SK-N-SH treated with all-trans-retinoic acid at 6 μM for 48 hours (cell line): Measurements from ENCODE around the gene RTF1.

ENCODE experiments used
- ATAC-seq: fragments of 200-7000 bp; cut with Tn5 transposase; 3 replicates; pipeline ENCODE4 v1.9.1; 2020; ENCODE audit warnings: mild to moderate bottlenecking, moderate library complexity
- ARNTL ChIP-seq: fragments of 450-650 bp; formaldehyde crosslinking; IDR thresholded peaks from 2 replicates; pipeline ENCODE4 v1.5.0; 2020; ENCODE audit warnings: low read depth, mild to moderate bottlenecking, moderate library complexity, borderline replicate concordance
- BACH2 ChIP-seq: fragments of 250-450 bp; sonication (Bioruptor Pico); IDR thresholded peaks from 2 replicates; pipeline ENCODE4 v1.9.0; 2021; ENCODE audit warnings: mild to moderate bottlenecking, borderline replicate concordance
- CSDC2 ChIP-seq: fragments of 250-450 bp; sonication (Bioruptor Pico); IDR thresholded peaks from 2 replicates; pipeline ENCODE4 v1.5.0; 2020; ENCODE audit warnings: mild to moderate bottlenecking, moderate library complexity
- ESRRG ChIP-seq: fragments of 250-450 bp; sonication (Bioruptor Pico); IDR thresholded peaks from 2 replicates; pipeline ENCODE4 v1.6.1; 2021; ENCODE audit warnings: mild to moderate bottlenecking
- GLIS3 ChIP-seq: fragments of 250-450 bp; sonication (Bioruptor Pico); IDR thresholded peaks from 2 replicates; pipeline ENCODE4 v1.5.0; 2020; ENCODE audit warnings: mild to moderate bottlenecking, moderate library complexity
- OSR1 ChIP-seq: fragments of 250-450 bp; sonication (Bioruptor Pico); IDR thresholded peaks from 2 replicates; pipeline ENCODE4 v1.8.0; 2022; ENCODE audit warnings: moderate library complexity, mild to moderate bottlenecking, inconsistent platforms
- POU6F1 ChIP-seq: fragments of 250-450 bp; sonication (Bioruptor Pico); IDR thresholded peaks from 2 replicates; pipeline ENCODE4 v1.8.0; 2021; ENCODE audit warnings: low read depth, mild to moderate bottlenecking, moderate library complexity, borderline replicate concordance
- RARB ChIP-seq: fragments of 250-450 bp; sonication (Bioruptor Pico); IDR thresholded peaks from 2 replicates; pipeline ENCODE4 v1.8.0; 2021; ENCODE audit warnings: mild to moderate bottlenecking, moderate library complexity
- SNAI2 ChIP-seq: fragments of 250-450 bp; sonication (Bioruptor Pico); IDR thresholded peaks from 2 replicates; pipeline ENCODE4 v1.5.0; 2020; ENCODE audit warnings: mild to moderate bottlenecking, moderate library complexity
- TOX ChIP-seq: fragments of 250-450 bp; sonication (Bioruptor Pico); IDR thresholded peaks from 2 replicates; pipeline ENCODE4 v1.8.0; 2021; ENCODE audit warnings: mild to moderate bottlenecking, moderate library complexity, borderline replicate concordance
- TSHZ2 ChIP-seq: fragments of 250-450 bp; sonication (Bioruptor Pico); IDR thresholded peaks from 2 replicates; pipeline ENCODE4 v1.5.0; 2020; ENCODE audit warnings: mild to moderate bottlenecking, moderate library complexity
- ZC3H10 ChIP-seq: fragments of 250-450 bp; sonication (Bioruptor Pico); IDR thresholded peaks from 2 replicates; pipeline ENCODE4 v1.5.1; 2021; ENCODE audit warnings: mild to moderate bottlenecking, moderate library complexity
- ZFP30 ChIP-seq: fragments of 450-650 bp; formaldehyde crosslinking; IDR thresholded peaks from 2 replicates; pipeline ENCODE4 v1.5.0; 2022; ENCODE audit warnings: mild to moderate bottlenecking, moderate library complexity
- ZNF565 ChIP-seq: fragments of 450-650 bp; formaldehyde crosslinking; conservative IDR thresholded peaks from 2 replicates; pipeline ENCODE4 v1.5.0; 2020; ENCODE audit warnings: low read depth, mild to moderate bottlenecking, moderate library complexity
- ZNF70 ChIP-seq: fragments of 450-650 bp; formaldehyde crosslinking; IDR thresholded peaks from 2 replicates; pipeline ENCODE4 v1.5.0; 2020; ENCODE audit warnings: mild to moderate bottlenecking, moderate library complexity
- ZNF8 ChIP-seq: fragments of 450-650 bp; formaldehyde crosslinking; IDR thresholded peaks from 2 replicates; pipeline ENCODE4 v1.5.0; 2020; ENCODE audit warnings: mild to moderate bottlenecking, moderate library complexity
- TF ChIP-seq, protein P1 (sequence below): fragments of 250-450 bp; sonication (Bioruptor Pico); IDR thresholded peaks from 2 replicates; pipeline ENCODE4 v1.8.0; 2020; ENCODE audit warnings: mild to moderate bottlenecking, moderate library complexity, borderline replicate concordance
- TF ChIP-seq, protein P2 (sequence below): fragments of 250-450 bp; sonication (Bioruptor Pico); IDR thresholded peaks from 2 replicates; pipeline ENCODE4 v1.5.1; 2020; ENCODE audit warnings: low read depth, mild to moderate bottlenecking, moderate library complexity
- TF ChIP-seq, protein P3 (sequence below): fragments of 250-450 bp; sonication (Bioruptor Pico); IDR thresholded peaks from 2 replicates; pipeline ENCODE4 v1.5.1; 2021; ENCODE audit warnings: mild to moderate bottlenecking, moderate library complexity

The RTF1 gene

DNA sequence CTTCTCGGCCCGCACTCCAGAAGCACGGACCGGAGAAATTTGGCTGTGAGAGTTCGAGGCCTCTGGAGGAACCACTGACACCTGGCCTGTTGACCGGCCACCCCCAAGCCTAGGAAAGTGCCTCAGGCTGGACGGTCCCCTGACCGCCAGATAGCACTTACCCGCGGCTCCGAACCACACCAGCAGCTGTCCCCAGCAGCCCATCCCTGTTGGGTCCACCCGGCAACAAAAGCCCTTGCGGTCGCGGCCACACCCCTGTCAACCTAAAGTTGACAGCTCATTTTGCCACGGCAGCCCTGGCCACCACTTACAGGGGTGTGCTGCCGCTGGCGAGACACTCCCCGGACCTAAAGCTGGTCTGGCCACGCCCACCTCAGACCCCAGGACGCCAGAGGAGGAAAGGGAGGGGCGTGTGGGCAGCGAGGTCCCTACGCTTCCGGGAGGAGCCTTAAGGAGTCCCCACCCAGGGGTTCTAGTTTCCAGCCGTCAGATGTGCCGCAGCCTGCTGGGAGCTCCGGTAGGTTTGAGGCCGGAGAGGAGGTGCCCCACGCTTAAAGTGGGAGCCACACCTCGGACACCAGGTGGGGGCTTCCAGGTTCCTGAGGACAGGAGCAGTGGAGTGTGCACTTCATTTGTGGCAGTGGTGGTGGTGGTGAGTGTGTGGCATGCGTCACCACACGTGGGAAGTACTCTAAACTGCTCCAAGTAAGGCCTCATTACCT lies 96.8 kb downstream of the RTF1 start, which contains the start of gene LTK:
Gene LTK, minus strand, starts transcription at position 322 of the 722 bp plus-strand sequence. Its CDS starts 118 bp downstream, at position 204.
- no peak for TF ChIP-seq ZFP30 (CRISPR knock-in tag)
- TF ChIP-seq ZNF8 (CRISPR knock-in tag) = no peak
- no peak for TF ChIP-seq POU6F1 (CRISPR knock-in tag)
- no peak for TF ChIP-seq RARB (CRISPR knock-in tag)
- no peak for TF ChIP-seq ARNTL
- TF ChIP-seq TOX = no peak
- no peak for TF ChIP-seq ESRRG
- TF ChIP-seq ZNF70 (CRISPR knock-in tag) = no peak
- TF ChIP-seq, protein P1, sequence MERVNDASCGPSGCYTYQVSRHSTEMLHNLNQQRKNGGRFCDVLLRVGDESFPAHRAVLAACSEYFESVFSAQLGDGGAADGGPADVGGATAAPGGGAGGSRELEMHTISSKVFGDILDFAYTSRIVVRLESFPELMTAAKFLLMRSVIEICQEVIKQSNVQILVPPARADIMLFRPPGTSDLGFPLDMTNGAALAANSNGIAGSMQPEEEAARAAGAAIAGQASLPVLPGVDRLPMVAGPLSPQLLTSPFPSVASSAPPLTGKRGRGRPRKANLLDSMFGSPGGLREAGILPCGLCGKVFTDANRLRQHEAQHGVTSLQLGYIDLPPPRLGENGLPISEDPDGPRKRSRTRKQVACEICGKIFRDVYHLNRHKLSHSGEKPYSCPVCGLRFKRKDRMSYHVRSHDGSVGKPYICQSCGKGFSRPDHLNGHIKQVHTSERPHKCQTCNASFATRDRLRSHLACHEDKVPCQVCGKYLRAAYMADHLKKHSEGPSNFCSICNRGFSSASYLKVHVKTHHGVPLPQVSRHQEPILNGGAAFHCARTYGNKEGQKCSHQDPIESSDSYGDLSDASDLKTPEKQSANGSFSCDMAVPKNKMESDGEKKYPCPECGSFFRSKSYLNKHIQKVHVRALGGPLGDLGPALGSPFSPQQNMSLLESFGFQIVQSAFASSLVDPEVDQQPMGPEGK (CRISPR knock-in tag) = no peak
- TF ChIP-seq ZNF565 (CRISPR knock-in tag) = no peak
- TF ChIP-seq OSR1 = no peak
- no peak for TF ChIP-seq CSDC2 (CRISPR knock-in tag)
- TF ChIP-seq, protein P2, sequence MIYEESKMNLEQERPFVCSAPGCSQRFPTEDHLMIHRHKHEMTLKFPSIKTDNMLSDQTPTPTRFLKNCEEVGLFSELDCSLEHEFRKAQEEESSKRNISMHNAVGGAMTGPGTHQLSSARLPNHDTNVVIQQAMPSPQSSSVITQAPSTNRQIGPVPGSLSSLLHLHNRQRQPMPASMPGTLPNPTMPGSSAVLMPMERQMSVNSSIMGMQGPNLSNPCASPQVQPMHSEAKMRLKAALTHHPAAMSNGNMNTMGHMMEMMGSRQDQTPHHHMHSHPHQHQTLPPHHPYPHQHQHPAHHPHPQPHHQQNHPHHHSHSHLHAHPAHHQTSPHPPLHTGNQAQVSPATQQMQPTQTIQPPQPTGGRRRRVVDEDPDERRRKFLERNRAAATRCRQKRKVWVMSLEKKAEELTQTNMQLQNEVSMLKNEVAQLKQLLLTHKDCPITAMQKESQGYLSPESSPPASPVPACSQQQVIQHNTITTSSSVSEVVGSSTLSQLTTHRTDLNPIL (CRISPR knock-in tag) = no peak
- ATAC-seq = peak; percentile 23

GRCh38 chr15:41517895-41518449 lies 101.1 kb downstream of the RTF1 start:
- TF ChIP-seq RARB (CRISPR knock-in tag) = no peak
- TF ChIP-seq ZC3H10 (CRISPR knock-in tag) = no peak
- no peak for TF ChIP-seq GLIS3 (CRISPR knock-in tag)
- TF ChIP-seq, protein P3, sequence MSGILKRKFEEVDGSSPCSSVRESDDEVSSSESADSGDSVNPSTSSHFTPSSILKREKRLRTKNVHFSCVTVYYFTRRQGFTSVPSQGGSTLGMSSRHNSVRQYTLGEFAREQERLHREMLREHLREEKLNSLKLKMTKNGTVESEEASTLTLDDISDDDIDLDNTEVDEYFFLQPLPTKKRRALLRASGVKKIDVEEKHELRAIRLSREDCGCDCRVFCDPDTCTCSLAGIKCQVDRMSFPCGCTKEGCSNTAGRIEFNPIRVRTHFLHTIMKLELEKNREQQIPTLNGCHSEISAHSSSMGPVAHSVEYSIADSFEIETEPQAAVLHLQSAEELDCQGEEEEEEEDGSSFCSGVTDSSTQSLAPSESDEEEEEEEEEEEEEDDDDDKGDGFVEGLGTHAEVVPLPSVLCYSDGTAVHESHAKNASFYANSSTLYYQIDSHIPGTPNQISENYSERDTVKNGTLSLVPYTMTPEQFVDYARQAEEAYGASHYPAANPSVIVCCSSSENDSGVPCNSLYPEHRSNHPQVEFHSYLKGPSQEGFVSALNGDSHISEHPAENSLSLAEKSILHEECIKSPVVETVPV (CRISPR knock-in tag) = no peak
- no peak for TF ChIP-seq ARNTL
- TF ChIP-seq POU6F1 (CRISPR knock-in tag) = no peak
- no peak for TF ChIP-seq SNAI2 (CRISPR knock-in tag)
- no peak for ATAC-seq

- ATAC-seq = no peak
- no peak for TF ChIP-seq TOX
- no peak for TF ChIP-seq POU6F1 (CRISPR knock-in tag)
- TF ChIP-seq BACH2 (CRISPR knock-in tag) = no peak
- no peak for TF ChIP-seq ZNF8 (CRISPR knock-in tag)
- TF ChIP-seq ESRRG = no peak
- TF ChIP-seq ZC3H10 (CRISPR knock-in tag) = no peak
- TF ChIP-seq, protein P1 (CRISPR knock-in tag) = no peak
- TF ChIP-seq, protein P2 (CRISPR knock-in tag) = no peak
- no peak for TF ChIP-seq TSHZ2 (CRISPR knock-in tag)
- no peak for TF ChIP-seq SNAI2 (CRISPR knock-in tag)
- no peak for TF ChIP-seq GLIS3 (CRISPR knock-in tag)
Measured at GRCh38 chr15:41520636-41521035, 103.7 kb downstream of the RTF1 start.
